Superior temporal gyrus (tissue), 1 donor: ENCODE results near the gene ATP6V0C.

Experiments used
- DNase-seq: peaks from one replicate; pipeline ENCODE4 v3.0.0-alpha.2; 2016; ENCODE audit errors: extremely low spot score

ATP6V0C gene

GRCh38 chr16:2508722-2509400 lies 4.9 kb upstream of the ATP6V0C start:
- DNase-seq = no peak

- peak; percentile 57 for DNase-seq
Measured at GRCh38 chr16:2511128-2511800, 2.5 kb upstream of the ATP6V0C start.

- no peak for DNase-seq
Measured at GRCh38 chr16:2511996-2512734, 1.6 kb upstream of the ATP6V0C start.

GRCh38 chr16:2512735-2513404 lies 882 bp upstream of the ATP6V0C start:
- no peak for DNase-seq

- no peak for DNase-seq
Measured at GRCh38 chr16:2514333-2515179, 804 bp downstream of the ATP6V0C start.

GRCh38 chr16:2515180-2515851 lies 1.6 kb downstream of the ATP6V0C start:
- DNase-seq = no peak

GRCh38 chr16:2516391-2517240 lies 2.9 kb downstream of the ATP6V0C start:
- no peak for DNase-seq

- no peak for DNase-seq
Measured at GRCh38 chr16:2517954-2518605, 4.3 kb downstream of the ATP6V0C start.

- DNase-seq = no peak
Measured at GRCh38 chr16:2518823-2519710, 5.3 kb downstream of the ATP6V0C start.

GRCh38 chr16:2519711-2520080 lies 5.9 kb downstream of the ATP6V0C start:
- DNase-seq = no peak

- DNase-seq = peak; percentile 85
Measured at GRCh38 chr16:2520097-2520783, 6.5 kb downstream of the ATP6V0C start, which contains the start of gene AMDHD2. TSS of gene AMDHD2 (plus strand) at chr16:2520371. CDS start at chr16:2520459, 88 bp downstream.

- DNase-seq = no peak
Measured at GRCh38 chr16:2520784-2521531, 7.2 kb downstream of the ATP6V0C start.

GRCh38 chr16:2523801-2524231 lies 10.1 kb downstream of the ATP6V0C start:
- DNase-seq = no peak

GRCh38 chr16:2524339-2524938 lies 10.7 kb downstream of the ATP6V0C start:
- no peak for DNase-seq

GRCh38 chr16:2526135-2526534 lies 12.4 kb downstream of the ATP6V0C start:
- DNase-seq = no peak

GRCh38 chr16:2527071-2527783 lies 13.5 kb downstream of the ATP6V0C start:
- no peak for DNase-seq
